Neutrophil (primary cell): Measurements from ENCODE around the gene TMEM250.
A peak's percentile ranks its signal among the peaks of the same experiment; 100 is the strongest.

Experiments used
- H3K27ac ChIP-seq: fragments of 200-600 bp; sonication (generic); 2 replicates; pipeline ENCODE4 v1.5.1; 2016; ENCODE audit warnings: mild to moderate bottlenecking, moderate library complexity
- H3K27me3 ChIP-seq: fragments of 200-600 bp; sonication (generic); 2 replicates; pipeline ENCODE4 v1.6.0; 2016; ENCODE audit warnings: mild to moderate bottlenecking
- H3K36me3 ChIP-seq: fragments of 200-600 bp; sonication (generic); 2 replicates; pipeline ENCODE4 v1.5.1; 2017
- H3K4me1 ChIP-seq, 2 experiments: fragments of 200-600 bp in 1 of 2; sonication (generic) in 1 of 2; 1 replicate in 1 of 2; 2 replicates in 1 of 2; pipeline versions ENCODE4 v1.5.1 to v1.6.1; 2013 to 2016; ENCODE audit warnings: low read depth in 1 of 2, low read length in 1 of 2, mild to moderate bottlenecking in 1 of 2, moderate library complexity in 1 of 2; ENCODE audit not compliant: control insufficient read depth in 1 of 2, insufficient read depth in 1 of 2
- H3K4me3 ChIP-seq, 2 experiments: fragments of 200-600 bp in 1 of 2; sonication (generic) in 1 of 2; 1 replicate in 1 of 2; 2 replicates in 1 of 2; pipeline ENCODE4 v1.5.1; 2013 to 2016; ENCODE audit warnings: low read depth in 1 of 2, low read length in 1 of 2, mild to moderate bottlenecking in 1 of 2, moderate library complexity in 1 of 2
- H3K9me3 ChIP-seq: fragments of 200-600 bp; sonication (generic); 2 replicates; pipeline ENCODE4 v1.5.1; 2016
- TF ChIP-seq, protein P1 (sequence below): fragments of 200-600 bp; sonication (generic); IDR thresholded peaks from 2 replicates; pipeline ENCODE4 v1.5.1; 2016; ENCODE audit warnings: antibody characterized with exemption

Gene TMEM250

DNA sequence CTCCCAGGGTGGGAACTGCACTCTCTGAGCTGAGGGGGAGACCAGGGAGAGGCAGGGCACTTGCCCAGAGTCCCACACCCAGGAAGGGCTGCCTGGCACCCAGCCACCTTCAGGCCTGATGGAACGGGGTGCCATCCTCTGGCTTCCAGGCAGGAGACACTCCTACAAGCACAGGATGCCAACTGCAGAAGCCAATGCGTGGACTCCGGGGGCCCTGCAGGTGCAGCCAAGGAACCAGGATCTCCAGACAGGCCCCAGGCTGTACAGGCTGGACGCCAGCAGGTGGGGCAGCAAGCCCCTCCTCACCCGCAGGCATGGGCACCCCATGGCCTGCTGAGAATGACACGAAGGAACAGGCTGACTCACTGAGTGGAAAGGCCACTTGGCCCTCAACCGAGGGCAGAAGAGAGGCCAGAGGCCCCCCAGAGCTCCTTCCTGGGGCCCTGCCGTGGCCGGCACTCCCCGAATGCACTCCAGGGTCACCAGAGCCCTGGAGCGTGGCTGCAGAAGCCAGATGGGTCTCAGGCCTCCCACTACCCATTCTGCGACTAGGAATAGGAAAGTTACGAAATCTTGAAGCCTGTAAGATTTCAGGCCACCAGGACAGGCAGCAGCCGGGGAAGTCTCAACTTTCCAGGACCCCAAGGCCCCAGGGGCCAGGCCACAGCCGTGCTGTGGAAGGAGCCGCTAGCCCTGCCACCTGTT, 39.3 kb downstream of the TMEM250 start:
- Histone ChIP-seq H3K27ac (peak overlapping the region; percentile 26), H3K4me3 (no peak overlapping the region), H3K9me3 (no peaks in the 10 kb centered on the region), H3K4me1 (peaks cover 20 to 58% of the 10 kb centered on the region in 2 experiments), H3K27me3 (no peaks in the 10 kb centered on the region), H3K36me3 (peaks cover 32% of the 10 kb centered on the region)
- TF ChIP-seq, protein P1, sequence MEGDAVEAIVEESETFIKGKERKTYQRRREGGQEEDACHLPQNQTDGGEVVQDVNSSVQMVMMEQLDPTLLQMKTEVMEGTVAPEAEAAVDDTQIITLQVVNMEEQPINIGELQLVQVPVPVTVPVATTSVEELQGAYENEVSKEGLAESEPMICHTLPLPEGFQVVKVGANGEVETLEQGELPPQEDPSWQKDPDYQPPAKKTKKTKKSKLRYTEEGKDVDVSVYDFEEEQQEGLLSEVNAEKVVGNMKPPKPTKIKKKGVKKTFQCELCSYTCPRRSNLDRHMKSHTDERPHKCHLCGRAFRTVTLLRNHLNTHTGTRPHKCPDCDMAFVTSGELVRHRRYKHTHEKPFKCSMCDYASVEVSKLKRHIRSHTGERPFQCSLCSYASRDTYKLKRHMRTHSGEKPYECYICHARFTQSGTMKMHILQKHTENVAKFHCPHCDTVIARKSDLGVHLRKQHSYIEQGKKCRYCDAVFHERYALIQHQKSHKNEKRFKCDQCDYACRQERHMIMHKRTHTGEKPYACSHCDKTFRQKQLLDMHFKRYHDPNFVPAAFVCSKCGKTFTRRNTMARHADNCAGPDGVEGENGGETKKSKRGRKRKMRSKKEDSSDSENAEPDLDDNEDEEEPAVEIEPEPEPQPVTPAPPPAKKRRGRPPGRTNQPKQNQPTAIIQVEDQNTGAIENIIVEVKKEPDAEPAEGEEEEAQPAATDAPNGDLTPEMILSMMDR = no peak

DNA sequence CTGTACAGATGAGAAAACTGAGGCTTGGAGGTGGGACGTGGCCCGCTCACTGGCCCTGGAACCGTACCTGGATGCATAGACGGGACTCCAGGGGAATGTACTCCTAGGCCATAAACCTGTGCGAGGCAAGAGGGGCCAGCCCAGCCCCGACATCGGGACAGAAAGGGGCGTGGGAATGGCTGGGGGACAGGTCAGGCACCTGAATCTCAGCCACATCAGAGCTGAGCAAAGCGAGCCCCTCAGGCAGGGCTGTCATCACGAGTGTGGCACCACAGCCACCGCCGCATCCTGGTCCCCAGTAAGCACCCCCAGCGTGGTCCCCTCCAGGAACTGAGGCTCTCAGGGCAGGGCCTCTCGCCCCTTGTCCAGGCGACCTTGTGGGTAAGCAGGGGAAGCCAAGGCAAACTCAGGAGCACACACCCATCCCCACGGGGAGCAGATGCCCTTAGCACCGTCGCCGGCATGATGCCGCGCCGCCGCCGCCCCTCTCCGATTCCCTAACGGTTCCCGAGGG, 40.1 kb downstream of the TMEM250 start:
- H3K4me3 ChIP-seq = no peak overlapping the region
- H3K9me3 ChIP-seq = no peaks in the 10 kb centered on the region
- H3K36me3 ChIP-seq = peaks cover 25% of the 10 kb centered on the region
- peaks cover 20 to 50% of the 10 kb centered on the region in 2 experiments for H3K4me1 ChIP-seq
- peak overlapping the region; percentile 85 for H3K27ac ChIP-seq
- TF ChIP-seq, protein P1 = no peak
- no peaks in the 10 kb centered on the region for H3K27me3 ChIP-seq

DNA sequence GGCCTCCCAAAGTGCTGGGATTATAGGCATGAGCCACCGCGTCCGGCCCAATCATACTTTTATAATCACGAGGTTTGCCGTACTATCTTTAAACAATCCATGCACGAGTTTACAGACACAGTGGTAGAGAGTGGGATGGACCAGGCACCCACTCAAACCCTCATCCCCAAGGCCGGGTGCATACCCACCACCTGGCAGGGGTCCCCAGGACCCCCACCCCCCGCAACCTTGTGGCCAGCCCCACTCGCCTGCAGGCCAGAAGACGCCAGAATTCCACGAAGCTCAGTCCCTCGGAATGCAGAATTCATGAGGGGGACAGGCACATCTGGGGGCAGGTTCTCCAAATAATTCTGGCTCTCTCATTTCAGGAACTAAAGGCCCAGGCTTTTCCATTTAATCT, 40.7 kb downstream of the TMEM250 start:
- Histone ChIP-seq H3K27ac (peak overlapping the region; percentile 85), H3K9me3 (no peaks in the 10 kb centered on the region), H3K36me3 (peaks cover 20% of the 10 kb centered on the region), H3K4me1 (peaks cover 20 to 49% of the 10 kb centered on the region in 2 experiments), H3K27me3 (no peaks in the 10 kb centered on the region), H3K4me3 (no peak overlapping the region)
- TF ChIP-seq, protein P1 = no peak

DNA sequence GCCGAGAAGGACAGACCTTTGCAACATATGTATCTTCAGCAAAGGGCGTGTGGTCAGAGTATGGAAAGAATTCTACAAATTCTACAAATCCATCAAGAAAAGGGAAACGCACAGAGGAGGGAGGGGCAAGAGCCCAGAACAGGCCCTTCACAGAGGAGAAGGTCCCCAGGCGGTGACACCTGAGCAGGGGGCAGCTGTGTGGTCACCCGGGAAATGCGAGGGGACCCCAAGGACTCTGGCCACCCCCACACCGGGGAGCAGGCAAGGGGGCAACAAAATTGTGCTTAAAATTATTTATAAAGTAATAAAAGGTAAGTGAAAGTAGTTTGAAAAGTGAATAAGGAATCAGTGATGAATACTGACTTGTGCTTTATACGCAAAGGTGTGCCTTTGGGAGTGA, 41.2 kb downstream of the TMEM250 start:
- TF ChIP-seq, protein P1 = no peak
- H3K9me3 ChIP-seq = no peaks in the 10 kb centered on the region
- H3K27ac ChIP-seq = peak overlapping the region; percentile 85
- H3K27me3 ChIP-seq = no peaks in the 10 kb centered on the region
- H3K4me3 ChIP-seq = no peak overlapping the region
- peaks cover 20 to 49% of the 10 kb centered on the region in 2 experiments for H3K4me1 ChIP-seq
- H3K36me3 ChIP-seq = peaks cover 15% of the 10 kb centered on the region

DNA sequence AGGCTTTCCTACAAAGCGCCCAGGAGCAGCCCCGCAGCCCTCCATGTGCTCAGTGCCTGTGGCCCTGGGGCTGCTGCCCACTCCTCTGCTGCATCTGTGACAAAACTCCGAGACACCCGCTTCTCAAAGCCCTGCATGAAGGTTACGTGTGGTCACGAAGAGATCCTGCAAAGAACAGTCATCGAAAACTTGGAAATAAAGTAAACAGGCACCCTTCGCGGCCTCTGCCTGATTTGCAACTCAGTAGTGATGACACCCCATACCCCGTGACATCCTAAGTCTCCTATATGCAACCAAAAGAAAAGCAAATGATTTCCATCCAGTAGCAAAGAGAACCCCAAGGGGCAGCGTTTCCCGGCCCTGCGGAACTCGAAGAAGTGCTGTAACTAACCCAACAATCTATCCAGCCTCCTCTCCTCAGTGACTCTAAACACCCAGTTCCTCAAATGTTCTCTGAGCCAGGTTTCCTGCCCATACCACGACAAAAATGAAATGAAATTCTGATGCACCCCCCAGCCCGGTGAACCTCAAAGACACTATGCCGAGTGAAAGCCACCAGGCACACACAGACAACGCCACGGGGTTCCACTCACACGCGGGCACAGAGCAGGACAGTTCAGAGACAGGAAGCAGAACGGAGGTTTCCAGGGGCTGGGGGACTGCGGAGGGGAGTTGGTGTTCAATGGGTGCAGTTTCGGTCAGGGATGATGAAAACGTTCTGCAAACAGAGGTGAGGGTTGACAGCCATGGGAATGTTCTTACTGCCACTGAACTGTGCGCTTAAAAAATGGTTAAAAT, 42.6 kb downstream of the TMEM250 start:
- Histone ChIP-seq H3K36me3 (peaks cover 9% of the 10 kb centered on the region), H3K27ac (peak overlapping the region; percentile 85), H3K4me3 (peak overlapping the region; percentile 39 to 55), H3K9me3 (no peaks in the 10 kb centered on the region), H3K4me1 (peaks cover 20 to 49% of the 10 kb centered on the region in 2 experiments), H3K27me3 (no peaks in the 10 kb centered on the region)
- TF ChIP-seq, protein P1 = no peak
